ENCODE data around the gene JMJD7.

The JMJD7 gene

DNA sequence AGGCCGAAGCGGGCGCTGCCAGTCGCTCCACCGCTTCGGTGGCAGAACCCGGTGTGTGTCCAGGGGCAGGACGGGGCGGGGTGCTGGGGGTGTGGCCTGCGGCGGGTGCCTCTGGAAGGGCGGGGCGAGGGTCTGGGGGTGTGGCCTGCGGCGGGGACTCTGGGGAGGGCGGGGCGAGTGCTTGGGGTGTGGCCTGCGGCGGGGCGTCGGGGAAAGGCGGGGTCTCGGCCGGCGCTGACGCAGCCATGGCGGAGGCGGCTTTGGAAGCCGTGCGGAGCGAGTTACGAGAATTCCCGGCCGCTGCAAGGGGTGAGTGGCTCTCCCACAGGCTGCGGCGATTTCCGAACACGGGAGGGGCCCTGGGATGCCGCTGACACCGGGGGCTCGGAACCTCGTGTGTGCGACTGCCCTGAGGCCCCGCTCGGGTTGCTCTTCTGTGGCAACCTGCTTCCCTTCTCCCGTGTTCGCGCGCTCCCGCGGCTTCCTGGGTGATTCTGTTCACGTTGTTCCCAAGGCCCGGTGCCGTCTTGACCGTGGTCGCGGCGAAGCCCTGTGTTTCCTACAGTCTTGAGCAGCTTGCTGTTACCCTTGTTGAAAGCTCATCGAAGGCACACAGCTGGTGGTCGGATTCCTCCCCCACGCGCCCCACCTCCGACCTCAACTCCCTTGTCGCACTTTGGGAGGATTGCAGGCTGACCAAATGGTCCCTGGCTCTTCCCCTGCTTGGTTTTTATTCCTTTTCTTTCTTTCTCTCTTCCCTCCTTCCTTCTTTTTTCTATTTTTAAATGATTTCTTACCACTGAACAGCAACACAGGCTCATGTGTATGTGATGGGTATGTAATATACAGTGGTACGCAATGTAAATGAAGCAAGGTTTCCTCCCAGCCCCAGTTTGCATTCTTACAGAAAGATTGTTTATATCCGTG lies at the start of gene JMJD7:
Gene JMJD7 (plus strand): TSS at position 213 of the 927 bp plus-strand sequence. CDS start 33 bp downstream, at position 246.
- DNase-seq = peak; percentile 97

DNA sequence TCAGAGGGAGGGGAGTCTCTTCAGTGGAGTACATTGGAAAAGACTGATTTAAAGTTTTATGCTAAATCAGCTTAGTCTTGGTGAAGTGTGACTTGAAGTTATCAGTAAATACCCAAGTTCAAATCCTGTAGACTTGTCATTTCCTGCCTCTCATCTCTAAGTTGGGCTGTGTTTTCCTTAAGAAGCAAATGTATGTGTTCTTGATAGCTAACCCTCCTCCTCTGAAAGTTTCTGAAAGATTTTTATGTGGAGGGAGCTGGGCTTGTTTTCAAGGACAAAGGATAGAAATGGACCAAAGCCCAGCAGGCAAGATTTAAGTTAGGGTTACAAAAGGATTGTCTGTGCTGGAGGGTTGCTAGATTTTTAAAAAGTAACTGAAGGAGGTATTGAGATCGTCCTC lies 49.4 kb upstream of the JMJD7 start:
- no peak for DNase-seq

DNA sequence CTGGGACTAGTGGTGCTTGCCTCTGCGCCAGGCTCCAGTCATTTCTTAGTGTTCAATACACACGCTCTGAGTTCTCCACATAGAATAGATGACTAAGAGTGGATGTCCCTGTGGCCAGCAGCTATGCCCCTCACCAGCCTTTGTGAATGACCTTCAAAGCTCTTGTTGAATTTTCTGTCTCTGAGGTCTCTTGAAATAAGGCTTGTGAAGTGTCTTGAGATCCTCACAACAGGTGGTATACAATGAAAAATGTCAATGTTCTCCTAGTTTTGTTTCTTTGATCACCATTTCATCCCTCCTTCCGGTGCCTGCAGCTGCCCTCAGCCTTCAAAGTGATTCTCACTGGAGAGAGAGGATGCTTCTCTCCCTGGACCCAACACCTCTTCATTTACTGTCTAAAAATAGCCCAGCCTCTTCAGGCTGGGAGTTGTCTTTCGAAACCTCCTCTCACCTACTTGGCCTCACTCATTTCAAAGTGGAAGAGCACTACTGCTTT lies 48.2 kb upstream of the JMJD7 start:
- no peak for DNase-seq

DNA sequence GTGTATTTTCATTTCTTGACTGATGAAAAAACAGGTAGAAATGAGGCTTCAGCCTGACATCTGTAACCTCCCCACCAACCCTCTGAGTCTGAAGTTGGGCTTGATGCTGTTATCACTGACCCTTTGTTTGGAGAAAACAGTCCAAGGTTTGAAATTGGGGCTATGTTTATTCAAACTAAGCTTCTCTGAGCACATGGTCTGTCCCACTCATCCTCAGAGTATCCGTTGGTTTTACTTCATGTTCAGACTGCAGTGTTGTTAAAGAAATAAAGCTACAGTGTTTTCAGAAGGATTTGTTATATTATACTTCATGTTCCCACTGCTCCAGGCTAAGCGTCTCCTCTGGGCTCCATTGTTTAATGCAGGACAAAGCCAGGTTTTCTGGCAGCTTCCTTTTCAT lies 47.6 kb upstream of the JMJD7 start:
- no peak for DNase-seq

DNA sequence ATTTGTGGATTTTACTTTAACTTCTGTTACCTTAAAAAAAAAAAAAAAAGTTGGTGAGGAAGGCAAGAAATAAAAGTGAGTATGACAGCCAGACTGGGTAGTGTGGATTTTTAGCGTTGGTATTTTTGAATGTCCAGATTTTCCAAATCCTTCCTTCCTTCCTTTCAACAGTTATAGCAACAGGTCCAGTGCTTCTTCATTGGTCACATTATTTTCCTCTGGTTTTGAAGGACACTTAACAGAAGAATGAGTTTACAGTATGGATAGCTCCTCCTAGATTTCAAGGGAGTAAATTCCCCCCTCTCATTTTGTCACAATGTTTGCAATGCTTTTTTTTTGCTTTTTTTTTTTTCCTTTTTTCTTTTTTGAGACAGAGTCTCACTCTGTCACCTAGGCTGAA lies 47.2 kb upstream of the JMJD7 start:
- DNase-seq = no peak

DNA sequence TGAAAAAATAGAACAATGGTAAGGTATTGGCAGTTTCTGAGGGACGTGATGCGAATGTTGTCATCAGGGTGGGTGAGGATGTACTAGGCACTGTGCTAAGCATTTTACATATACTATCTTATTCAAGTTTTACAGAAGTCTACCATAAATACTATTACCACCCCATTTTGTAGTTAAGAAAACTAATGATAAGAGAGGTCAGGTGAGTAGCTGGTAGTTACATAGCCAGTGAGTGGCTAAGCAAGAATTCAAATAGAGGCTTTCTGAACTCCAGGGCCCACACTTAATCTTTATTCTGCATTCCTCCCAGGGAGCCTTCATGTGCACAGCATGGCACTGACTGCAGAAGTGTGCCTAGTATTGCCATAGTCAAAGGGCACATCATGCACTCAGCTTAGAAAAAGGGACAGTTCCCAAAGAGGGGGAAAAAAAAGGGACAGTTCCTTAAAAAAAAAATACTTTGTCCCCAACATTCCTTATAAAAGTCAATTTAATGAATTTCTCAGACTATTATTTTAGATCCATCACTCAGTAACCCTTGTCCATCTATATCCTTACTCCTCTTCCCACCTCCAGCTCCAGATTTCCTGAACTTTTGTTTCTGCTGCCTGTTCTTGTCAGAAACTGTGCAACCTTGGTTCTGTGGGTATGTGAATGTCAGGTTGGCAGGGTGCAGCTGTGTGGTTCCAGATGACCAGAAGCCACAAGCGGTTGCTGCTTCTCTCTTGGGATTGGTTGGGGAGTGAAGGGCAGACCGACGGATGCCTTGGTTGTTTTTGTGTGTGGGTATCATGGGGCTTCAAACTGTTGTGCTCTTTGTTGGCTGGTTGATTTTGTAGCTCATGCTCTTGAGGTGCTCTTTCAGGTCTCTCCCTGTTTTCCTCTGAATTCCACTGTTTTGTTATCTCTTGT lies 45.3 kb upstream of the JMJD7 start:
- no peak for DNase-seq

DNA sequence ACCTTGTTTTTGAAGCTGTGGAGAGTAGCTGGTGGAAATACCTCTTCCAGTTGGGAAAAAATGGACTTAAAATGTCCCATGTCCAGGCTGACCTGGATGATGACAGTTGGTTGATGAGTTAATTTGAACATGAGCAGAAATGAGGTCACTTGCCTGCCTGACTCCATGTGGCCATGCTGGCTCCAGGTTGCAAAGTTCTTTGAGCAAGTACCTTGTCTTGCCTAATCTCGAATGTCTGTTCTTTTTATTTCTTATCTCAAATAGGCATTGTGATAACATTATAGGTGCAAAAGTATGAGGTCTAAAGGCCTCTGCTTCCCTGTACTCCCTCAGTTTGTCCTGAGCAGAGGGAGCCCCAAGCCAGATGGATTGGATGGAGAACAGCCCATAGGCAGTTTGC lies 44.6 kb upstream of the JMJD7 start:
- DNase-seq = no peak

DNA sequence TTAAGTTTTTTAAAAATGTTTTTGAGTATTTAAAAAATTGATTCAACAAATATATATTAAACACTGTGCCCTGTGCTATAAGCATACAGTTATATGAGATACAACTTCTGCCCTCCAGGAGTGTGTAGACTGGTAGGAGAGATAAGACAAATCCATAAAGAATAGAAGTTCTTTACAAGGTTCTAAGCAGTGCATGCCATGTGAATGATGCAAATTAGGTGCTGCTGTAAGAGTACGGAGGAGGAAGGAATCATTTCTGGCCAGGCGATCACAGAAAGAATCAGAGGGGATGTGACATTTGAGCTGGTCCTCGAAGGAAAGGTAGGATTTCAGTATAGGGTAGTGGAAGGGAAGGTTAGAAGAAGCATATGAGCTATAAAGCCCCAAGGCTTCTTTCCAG lies 39.6 kb upstream of the JMJD7 start:
- DNase-seq = no peak

DNA sequence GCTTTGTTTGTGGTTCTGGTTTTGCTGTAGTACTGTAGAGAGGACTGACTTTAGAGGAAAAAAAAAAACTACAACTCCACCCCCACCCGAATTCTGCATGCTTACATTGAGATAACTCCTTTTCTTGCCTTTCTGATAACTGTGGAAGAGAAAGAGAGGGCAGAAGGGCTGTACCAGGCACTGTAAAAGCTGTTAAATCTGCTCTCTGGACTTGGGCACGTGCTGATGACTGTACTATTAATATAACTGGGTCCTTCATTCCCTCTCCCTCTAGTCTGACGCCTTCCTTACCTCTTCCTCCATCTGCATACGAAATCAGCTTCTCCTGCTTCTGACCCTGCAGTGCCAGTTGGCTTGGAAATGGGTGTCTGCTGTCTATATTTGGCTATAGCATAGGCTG lies 38.7 kb upstream of the JMJD7 start:
- DNase-seq = no peak

DNA sequence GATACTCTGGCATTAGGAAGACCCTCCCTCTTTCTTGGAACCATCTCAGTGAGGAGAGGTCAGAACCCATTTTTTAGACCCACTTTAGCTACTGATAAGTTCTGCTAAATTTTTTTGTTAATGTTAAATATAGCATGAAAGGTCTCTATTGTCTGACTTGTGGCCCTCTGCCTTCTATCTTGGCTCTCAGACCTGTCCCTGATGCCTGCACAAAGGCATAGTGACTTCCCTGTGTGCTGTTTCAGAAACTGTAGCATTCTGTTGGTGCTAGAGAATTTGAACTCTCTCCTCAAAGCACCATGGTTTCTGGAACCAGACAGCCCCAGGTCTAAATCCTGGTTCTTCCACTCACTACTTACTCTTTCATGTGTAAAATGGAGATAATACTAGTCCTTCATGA lies 38.2 kb upstream of the JMJD7 start:
- DNase-seq = no peak

DNA sequence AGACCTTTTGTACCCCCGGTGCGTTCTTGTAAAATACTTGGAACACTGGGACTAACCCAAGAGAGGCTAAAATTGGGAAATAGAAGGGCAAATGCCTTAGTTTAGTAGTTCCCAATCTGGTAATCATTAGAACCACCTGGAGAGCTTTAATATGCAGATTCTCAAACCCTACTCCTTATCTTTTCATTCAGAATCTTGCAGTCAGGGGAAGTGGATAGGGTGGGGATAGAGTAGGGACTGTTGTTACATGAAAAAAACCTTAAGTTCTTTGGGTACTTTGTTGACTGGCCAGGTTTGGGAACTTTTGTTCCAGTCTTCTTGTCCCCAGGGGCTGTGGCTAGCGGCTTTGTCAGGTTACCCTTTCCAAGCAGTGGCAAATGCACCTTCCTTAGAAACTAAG lies 37.7 kb upstream of the JMJD7 start:
- DNase-seq = no peak

DNA sequence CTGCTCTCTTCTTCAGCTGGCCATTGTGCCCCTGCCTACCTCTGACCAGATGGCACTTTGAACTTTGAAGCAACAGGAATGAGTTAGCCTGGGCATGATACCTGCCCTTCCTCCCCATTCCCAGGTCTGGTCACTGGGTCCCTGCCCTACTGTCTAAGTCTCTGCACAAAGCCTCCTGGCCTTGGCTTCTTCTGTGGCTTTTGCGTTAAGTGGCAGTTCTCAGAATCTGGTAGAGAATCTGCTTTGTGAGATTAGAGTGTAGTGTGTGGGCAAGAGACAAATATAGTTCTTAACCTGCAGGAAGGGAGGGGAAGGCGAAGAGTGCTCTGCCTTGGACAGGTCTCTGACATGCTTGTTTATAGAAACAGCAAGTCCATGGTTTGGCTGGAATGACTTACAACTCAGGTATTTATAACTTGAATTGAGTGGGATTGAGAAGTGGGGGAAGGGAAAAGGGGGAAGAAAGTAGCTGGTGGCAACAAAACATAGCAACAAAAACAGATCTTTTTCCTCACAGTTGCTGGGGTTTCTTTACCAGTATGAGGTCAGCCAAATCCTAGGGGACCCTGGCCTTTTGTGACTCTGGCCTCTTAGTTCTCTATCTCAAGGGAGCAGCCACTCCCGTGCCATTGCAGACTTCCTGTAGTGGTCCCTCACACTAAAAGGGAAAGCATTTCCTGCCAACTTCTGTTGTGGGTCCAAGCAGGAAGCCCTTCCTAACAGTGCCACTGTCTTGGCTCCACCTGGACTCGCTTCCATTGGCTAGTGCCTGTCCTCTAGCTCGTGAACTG lies 36.9 kb upstream of the JMJD7 start:
- no peak for DNase-seq

DNA sequence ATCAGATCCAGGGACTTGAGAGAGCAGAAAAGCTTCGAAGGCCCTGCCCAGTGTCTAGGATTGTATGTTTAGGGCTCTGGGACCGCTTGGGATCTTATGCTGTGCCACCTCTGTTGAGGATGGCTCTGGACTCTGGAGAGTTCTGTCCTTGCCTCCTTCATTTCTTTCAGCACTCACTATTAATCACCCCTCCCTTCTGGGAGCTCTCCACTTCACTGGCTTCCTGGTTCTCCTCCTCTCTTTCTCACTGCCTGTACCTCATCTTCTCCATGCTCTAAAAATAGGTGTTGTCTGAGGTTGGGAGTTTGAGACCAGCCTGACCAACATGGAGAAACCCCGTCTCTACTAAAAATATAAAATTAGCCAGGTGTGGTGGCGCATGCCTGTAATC lies 36.4 kb upstream of the JMJD7 start:
- no peak for DNase-seq

DNA sequence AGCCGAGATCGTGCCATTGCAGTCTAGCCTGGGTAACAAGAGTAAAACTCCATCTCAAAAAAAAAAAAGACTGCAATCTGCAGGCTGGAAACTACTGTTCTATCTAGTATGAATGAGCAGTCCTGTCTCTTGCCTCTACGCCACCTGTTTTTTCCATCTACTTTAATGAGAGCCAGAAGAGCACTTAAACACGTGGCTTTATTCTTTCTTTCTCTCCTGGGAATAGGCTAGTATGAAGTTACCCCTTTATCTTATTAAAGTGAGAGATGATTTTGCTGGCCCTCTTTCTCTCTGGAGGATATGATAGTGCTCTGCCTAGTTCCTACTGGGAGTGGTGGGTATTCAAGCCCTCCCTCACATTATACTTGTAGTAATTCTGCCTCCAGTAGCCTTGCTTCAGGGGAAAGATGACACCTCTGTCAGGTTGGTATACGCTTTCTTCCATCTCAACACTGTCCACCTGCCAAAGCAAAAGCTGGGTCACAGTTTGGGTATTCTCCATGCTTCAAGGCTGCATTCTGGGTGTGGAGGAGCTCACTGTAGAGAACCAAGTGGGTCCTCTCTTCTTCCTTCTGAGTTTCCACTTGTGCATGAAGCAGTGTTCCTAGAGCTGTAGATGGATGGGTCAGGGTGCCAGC lies 35.8 kb upstream of the JMJD7 start:
- no peak for DNase-seq

DNA sequence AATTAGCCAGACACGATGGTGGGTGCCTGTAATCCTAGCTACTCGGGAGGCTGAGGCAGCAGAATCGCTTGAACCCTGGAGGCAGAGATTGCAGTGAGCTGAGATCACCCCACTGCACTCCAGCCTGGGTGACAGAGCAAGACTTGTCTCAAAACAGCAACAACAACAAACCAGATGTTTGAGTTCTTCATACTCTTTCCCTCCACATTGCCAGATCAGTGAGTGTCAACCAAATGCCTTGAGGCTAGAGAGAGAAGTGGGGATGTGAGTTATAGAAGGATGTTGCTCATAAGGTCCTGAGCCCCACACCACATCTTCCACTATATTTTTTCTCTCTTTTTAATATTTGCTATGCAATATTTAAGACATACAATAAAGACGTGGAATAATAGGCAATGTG lies 33.8 kb upstream of the JMJD7 start:
- DNase-seq = no peak

DNA sequence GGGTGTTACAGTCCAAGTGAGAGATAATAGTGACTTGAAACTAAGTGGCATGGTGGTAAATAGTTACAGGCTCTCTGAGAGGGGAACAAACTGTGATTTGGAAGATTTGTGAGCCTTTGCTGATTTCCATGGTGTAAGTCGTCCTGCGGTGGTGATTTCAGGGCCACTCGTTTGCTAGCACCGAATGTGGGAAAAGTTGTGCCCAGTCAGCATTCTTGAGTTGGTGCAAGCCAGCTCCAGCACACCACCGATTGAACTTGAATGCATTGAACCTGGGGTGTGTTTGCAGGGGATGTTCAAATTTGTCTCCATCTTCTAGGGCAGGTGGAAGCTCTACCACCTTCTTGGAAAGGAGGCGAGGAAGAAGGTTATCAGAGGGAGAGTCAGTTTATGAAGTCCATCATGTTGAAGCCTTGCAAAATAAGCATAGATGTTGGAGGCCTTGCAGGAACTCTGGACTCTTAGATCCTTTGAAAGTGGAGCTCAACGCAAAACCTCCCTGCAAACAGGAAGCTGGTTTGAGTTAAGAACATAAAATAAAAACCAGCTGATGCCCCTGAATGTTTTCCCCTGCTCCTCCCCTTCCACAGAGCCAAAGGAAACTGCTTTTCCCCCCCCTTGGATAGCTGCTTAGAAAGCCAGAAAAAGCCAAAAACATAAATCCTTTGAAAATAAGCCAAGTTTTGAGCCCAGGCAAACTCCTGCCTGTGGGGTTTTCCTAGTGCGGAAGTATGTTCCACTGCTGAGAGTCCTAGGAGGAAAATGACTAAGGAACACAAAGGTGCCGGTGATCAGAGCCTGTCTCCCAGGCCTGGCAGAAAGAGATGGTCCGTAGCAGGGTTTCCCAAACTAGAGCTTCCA lies 31.7 kb upstream of the JMJD7 start:
- no peak for DNase-seq

DNA sequence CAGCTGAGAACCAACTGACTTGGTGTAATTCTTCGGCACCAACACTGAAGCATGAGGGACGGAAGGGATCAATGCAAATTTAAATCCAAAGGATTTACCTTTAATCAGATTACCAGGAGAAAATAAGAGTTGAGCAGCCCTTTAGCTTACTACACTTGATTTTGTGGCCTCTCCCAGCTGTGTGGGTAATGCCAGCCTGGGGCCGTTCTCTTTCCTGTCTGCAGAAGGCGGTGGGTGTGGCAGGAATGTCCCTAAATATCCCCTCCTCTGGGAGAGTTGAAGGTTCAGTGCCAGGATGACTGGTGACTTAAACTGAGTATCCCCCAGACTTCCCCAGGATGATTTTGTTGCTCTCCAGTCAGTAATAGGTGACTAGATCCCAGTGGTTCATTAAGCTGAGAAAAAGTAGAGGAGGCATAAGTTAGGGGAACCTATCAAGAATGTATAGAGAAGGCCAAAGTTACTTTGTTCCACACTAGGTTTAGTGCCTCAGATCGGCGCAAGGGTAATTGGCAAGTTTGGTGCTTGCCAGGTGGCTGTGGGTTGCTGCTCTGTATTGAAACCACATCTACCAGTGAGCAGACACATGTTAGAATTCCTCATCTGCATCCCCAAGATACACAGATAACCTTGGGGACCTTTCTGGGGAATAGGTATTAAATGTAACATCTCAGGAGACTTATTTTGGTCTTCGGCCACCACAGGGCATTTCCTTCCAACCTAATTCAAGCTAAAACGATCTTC lies 30.5 kb upstream of the JMJD7 start:
- DNase-seq = no peak

DNA sequence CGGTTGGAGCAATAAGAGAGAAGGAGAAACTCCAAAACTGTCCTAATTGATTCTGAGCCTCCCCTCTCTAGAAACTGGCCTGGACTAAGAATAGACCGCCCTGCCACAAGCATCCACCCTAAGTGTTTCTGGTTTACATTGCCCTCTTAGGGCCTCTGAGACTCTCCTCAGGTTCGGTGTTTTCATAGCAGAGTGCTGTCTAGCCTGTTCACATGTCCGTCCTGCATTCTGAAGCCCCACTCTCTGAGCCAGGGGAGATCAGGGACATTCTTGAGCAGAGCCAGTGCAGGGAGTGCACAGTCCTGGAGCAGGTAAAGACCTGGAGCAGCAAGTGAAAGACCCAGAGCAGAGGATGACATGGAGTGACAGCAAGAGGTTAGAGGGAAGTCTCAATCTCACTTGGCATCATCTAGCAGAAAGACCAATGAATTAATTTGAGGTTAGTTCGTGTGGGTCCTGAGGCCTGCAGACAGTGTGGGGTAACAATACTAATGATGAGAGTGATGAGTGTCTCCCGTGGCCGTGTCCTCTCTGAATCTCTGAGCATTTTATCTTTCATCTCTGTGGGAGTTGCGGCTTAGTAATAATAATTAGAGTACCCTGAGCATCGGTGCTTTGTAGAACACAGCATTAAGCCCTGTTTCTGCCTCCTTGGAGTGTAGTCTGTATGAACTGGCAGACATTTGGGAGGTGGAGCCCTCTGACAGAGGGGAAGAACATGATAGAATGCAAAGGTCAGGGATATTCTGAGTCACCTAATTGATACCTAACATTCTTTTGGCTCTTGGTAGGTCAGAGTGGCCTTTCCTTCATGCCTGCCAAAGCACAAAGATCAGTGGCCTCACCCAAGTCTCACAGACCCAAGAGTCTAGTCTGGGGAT lies 29.0 kb upstream of the JMJD7 start:
- DNase-seq = no peak

DNA sequence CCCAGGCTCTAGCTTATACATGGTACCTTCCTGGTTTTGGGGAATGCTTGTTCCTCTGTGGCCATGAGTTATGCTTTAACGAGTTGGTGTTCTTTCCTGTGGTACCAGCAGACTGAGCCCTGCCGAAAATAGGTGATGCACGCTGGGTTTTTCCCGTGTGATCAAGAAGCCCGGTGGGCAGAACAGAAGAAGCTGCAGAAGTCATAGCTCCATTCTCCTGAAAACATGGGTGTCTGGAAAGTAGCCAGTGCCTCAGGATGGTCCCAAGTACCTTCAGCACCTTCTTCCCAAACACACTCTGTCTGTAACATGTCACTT lies 28.4 kb upstream of the JMJD7 start:
- DNase-seq = no peak

DNA sequence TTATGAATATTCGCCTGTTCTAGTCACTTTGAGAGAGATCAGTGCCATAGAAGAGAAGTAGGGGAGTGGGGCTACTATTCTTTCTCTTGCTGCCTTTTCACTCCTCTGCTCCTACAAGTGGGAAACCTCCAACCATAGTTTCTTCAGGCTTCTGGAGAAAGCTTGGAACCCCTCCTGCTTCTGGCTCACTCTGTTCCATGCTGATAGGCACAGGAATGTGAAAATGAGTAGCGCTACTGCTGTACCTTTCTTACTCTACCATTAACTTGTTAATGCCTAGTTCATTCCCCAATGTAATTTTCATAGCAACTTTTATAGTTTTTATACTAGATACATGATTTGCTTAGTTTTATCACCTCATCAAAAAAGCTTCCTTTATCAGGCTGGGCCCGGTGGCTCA lies 26.7 kb upstream of the JMJD7 start:
- DNase-seq = no peak
